ENCODE data around the gene TRIM49D2.
"Not testable (repeated sequence)": the region's sequence is repeated elsewhere in the genome, so short reads cannot be mapped to it uniquely, and the experiment has no call there.

The TRIM49D2 gene, protein sequence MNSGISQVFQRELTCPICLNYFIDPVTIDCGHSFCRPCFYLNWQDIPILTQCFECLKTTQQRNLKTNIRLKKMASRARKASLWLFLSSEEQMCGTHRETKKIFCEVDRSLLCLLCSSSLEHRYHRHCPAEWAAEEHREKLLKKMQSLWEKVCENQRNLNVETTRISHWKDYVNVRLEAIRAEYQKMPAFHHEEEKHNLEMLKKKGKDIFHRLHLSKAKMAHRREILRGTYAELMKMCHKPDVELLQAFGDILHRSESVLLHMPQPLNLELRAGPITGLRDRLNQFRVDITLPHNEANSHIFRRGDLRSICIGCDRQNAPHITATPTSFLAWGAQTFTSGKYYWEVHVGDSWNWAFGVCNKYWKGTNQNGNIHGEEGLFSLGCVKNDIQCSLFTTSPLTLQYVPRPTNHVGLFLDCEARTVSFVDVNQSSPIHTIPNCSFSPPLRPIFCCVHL

DNA sequence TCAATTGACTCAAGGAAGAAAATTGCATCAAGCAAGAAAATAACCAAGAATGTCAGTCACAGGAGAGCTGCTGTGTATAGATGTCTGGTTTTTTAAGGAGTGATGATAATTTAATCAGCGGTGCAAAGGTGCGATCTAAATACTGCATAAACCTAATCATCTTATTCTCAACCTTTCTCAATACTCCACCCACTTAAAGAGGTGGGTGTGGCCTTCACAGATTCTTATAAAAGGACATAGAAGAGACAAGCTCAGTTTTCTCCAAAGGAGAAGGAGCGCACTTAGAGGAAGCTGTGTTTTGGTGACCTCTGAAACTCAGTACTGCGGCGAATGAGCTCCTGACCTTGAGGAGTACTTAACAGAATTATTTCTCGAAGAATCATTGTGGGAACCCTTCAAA, at the start of gene TRIM49D2:
TRIM49D2 (plus strand) TSS at position 301 of the 400 bp plus-strand sequence. CDS start 2,698 bp downstream, outside the sequence.
- not testable (repeated sequence) for DNase-seq (ENCODE audit: low spot score)

DNA sequence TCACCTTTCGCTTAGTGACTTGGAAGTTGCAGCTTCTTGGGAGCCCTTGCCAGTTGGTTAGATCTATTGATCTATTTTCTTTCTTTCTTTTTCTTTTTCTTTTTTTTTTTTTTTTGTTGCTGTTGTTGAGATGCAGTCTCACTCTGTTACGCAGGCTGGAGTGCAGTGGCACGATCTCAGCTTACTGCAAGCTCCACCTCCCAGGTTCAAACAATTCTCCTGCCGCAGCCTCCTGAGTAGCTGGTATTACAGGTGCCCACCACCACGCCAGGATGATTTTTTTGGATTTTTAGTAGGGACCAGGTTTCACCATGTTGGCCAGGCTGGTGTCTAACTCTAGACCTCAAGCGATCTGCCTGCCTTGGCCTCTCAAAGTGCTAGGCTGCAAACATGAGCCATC, 46.4 kb upstream of the TRIM49D2 start:
- DNase-seq (ENCODE audit: low spot score) = not testable (repeated sequence)

DNA sequence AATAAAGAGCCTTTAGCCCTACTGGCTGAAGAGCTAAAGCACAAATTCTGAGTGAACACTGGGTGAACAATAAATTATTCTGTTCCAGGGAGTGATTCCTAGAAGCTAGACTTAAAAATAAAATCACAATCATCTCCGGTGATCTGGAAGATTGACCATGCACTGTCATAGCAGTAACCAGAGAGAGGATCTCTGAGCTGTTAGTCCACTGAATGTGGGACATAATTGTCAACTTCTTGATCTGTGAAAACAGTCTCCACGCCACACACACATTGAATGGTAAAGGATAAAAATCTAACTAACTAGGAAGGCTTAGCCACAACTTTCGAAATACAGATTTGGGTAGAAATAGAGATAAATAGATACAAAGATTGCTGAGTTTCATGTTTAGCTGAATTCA, 30.6 kb upstream of the TRIM49D2 start:
- not testable (repeated sequence) for DNase-seq (ENCODE audit: low spot score)

DNA sequence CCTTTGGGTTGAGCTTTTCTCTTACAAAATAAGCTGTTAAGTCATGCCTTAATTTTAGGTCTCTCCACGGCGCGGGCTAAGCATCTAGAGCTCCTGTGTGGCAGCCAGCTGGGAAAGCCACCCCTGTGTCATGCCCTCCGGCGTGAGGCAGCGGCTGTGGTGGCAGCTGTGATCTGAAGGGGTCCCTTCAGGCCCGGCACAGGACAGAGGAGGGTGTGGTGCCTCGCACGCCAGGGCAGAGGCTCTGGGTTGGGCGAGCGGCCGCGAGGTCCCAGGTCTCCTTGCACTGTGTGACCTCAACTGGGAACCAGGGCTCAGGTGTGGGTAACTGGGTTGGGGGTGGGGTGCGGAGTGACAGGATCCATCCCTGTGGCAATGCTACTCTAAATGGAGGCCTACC, 23.1 kb upstream of the TRIM49D2 start:
- not testable (repeated sequence) for DNase-seq (ENCODE audit: low spot score)

DNA sequence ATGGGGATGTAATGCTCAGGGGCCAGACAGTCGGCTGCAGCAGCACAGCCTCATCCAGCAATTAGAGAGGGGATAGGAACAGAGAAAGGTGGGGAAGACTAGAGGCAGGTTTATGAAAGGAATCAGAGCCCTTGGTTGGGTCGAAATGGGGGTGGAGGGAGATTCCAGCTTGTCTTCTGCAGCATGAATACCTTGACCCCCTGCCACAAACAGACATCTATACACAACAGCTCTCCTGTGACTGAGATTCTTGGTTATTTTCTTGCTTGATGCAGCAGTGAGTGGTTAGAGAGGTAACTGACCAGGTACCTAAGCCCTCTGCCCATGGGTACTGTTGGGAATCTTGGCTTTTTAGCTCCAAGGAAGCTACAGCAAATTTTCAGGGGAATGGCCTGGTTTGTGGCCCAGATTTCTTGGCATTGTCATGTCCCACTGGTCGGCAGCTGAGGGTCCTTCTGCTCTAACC, 1.6 kb upstream of the TRIM49D2 start, which contains the start of gene TRIM49D1:
TRIM49D1 (minus strand) TSS at position 51 of the 466 bp plus-strand sequence. CDS start 4,535 bp downstream, outside the sequence.
- DNase-seq (ENCODE audit: low spot score) = no peak

DNA sequence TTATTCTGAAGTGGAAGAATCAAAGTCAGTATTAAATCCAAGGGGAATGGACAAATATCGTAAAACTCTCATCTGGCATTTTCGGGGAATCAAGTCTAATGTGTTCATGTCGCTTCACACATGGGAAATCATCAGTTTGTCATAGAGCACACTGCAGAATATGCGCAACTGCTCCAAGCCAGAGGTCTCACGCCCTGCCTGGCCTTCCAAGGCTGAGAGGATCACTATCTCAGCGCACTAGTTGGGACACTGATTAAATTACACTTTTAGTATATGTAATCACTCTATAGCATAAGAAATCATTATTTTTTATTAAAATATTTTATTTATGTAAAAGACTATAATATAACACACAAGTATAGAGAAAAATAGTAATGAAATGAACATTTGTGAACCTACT, 37.0 kb downstream of the TRIM49D2 start:
- DNase-seq (ENCODE audit: low spot score) = not testable (repeated sequence)

DNA sequence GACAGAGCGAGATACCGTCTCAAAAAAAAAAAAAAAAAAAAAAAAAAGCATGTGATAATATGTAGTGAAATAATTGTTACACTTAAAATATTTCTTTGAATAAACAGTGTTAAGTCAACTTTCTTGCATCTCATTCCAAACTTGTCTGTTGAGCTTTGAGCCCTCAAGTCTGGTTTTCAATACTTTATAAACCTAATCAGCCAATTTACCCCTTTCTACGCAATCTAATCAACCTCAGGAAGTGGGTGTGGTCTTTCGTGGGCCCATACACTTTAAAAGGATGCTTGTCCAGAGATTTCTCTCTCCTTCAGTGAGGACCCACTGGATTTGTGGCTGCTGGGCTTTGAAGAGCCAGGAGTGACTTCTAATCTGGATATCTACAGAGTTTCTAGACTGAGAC, 41.9 kb downstream of the TRIM49D2 start, which contains the start of gene TRIM64:
TRIM64 (plus strand) TSS at position 301 of the 400 bp plus-strand sequence. CDS start 2,467 bp downstream, outside the sequence.
- DNase-seq (ENCODE audit: low spot score) = not testable (repeated sequence)

All from globus pallidus (tissue), 1 donor.